ENCODE results near the gene SLC25A46. TPM values are rescaled to one million over a fixed set of nuclear protein-coding genes. Genes with fewer than 3 reads are reported as not detected.

SLC25A46 gene
- total and polyA plus RNA-seq, 9 of the 15 experiments (the other 6 are each of a cell fraction or from before 2014, with no cell fraction given): 7.8 to 47.3 (median 31.8) TPM

- TF ChIP-seq RNF219 (CRISPR knock-in tag; IDR thresholded peaks at IDR 0.05): no peak
- TF ChIP-seq TRIM24 (IDR thresholded peaks at IDR 0.05): no peak
- TF ChIP-seq ZBTB8A (IDR thresholded peaks at IDR 0.05; ENCODE audit: partially characterized antibody): no peak
- TF ChIP-seq POLR3G (IDR thresholded peaks at IDR 0.05; ENCODE audit: extremely low read depth, insufficient read length, insufficient replicate concordance): no peak
- no peak for TF ChIP-seq CHD7 (IDR thresholded peaks at IDR 0.05; ENCODE audit: low read depth, low read length)
- no peak for TF ChIP-seq CEBPG (CRISPR knock-in tag; IDR thresholded peaks at IDR 0.05)
- no peak for TF ChIP-seq CEBPG (tag; conservative IDR thresholded peaks at IDR 0.05 in 1 of 2, IDR thresholded peaks at IDR 0.05 in 1 of 2)
- no peak for TF ChIP-seq ZNF639 (CRISPR knock-in tag; conservative IDR thresholded peaks at IDR 0.05 in 1 of 2, IDR thresholded peaks at IDR 0.05 in 1 of 2)
- TF ChIP-seq CREBBP (IDR thresholded peaks at IDR 0.05; ENCODE audit: low read depth, low read length): no peak
- TF ChIP-seq ARID2 (IDR thresholded peaks at IDR 0.05): no peak
- no peak for TF ChIP-seq ZNF175 (CRISPR knock-in tag; IDR thresholded peaks at IDR 0.05; ENCODE audit: low read depth)
- no peak for TF ChIP-seq SMARCA4 (IDR thresholded peaks at IDR 0.05)
Measured at GRCh38 chr5:110738812-110739651, at the start of gene SLC25A46 (continued).

All from K562 (cell line).